ENCODE data around the gene CCDC177.

GRCh38 chr14:69527635-69528034, 47.0 kb downstream of the CCDC177 start:
- TF ChIP-seq POLR2AphosphoS5 (IDR thresholded peaks at IDR 0.05) (no peak), REST (IDR thresholded peaks at IDR 0.05; ENCODE audit: borderline replicate concordance) (no peak), SMC3 (conservative IDR thresholded peaks at IDR 0.05; ENCODE audit: poor library complexity) (no peak), TAF1 (IDR thresholded peaks at IDR 0.05; ENCODE audit: low read depth) (no peak), EZH2 (IDR thresholded peaks at IDR 0.05; ENCODE audit: borderline replicate concordance, insufficient read depth, low read length, poor library complexity, severe bottlenecking) (no peak), MXI1 (conservative IDR thresholded peaks at IDR 0.05; ENCODE audit: poor library complexity, severe bottlenecking) (no peak), RAD21 (conservative IDR thresholded peaks at IDR 0.05) (no peak)
- TF ChIP-seq, protein P1, sequence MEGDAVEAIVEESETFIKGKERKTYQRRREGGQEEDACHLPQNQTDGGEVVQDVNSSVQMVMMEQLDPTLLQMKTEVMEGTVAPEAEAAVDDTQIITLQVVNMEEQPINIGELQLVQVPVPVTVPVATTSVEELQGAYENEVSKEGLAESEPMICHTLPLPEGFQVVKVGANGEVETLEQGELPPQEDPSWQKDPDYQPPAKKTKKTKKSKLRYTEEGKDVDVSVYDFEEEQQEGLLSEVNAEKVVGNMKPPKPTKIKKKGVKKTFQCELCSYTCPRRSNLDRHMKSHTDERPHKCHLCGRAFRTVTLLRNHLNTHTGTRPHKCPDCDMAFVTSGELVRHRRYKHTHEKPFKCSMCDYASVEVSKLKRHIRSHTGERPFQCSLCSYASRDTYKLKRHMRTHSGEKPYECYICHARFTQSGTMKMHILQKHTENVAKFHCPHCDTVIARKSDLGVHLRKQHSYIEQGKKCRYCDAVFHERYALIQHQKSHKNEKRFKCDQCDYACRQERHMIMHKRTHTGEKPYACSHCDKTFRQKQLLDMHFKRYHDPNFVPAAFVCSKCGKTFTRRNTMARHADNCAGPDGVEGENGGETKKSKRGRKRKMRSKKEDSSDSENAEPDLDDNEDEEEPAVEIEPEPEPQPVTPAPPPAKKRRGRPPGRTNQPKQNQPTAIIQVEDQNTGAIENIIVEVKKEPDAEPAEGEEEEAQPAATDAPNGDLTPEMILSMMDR (IDR thresholded peaks at IDR 0.05; ENCODE audit: poor library complexity, severe bottlenecking), result no peak
